GM19452 (cell line): ENCODE results near the gene RC3H2.
"Not testable (repeated sequence)": the region's sequence is repeated elsewhere in the genome, so short reads cannot be mapped to it uniquely, and the experiment has no call there.

Experiments
- ATAC-seq: cut with Tn5 transposase; IDR thresholded peaks from one replicate; pipeline ENCODE4 v1.9.1; 2021; ENCODE audit not compliant: unreplicated experiment

Gene RC3H2

GRCh38 chr9:122845116-122845515 lies 60.0 kb downstream of the RC3H2 start:
- no peak for ATAC-seq

GRCh38 chr9:122844137-122844536 lies 61.0 kb downstream of the RC3H2 start:
- no peak for ATAC-seq

GRCh38 chr9:122841501-122841900 lies 63.7 kb downstream of the RC3H2 start:
- no peak for ATAC-seq

GRCh38 chr9:122838441-122838840 lies 66.7 kb downstream of the RC3H2 start:
- not testable (repeated sequence) for ATAC-seq

GRCh38 chr9:122837266-122837850 lies 67.8 kb downstream of the RC3H2 start:
- ATAC-seq, result no peak

- ATAC-seq, result no peak
Observed at GRCh38 chr9:122835313-122835731, 69.8 kb downstream of the RC3H2 start.

GRCh38 chr9:122832194-122832593 lies 73.0 kb downstream of the RC3H2 start:
- ATAC-seq, result no peak

GRCh38 chr9:122828965-122829284 lies 76.2 kb downstream of the RC3H2 start:
- ATAC-seq, result not testable (repeated sequence)

GRCh38 chr9:122827761-122828093 lies 77.4 kb downstream of the RC3H2 start:
- ATAC-seq, result peak; percentile 31

- no peak for ATAC-seq
Observed at GRCh38 chr9:122822938-122823337, 82.2 kb downstream of the RC3H2 start.

GRCh38 chr9:122822056-122822455 lies 83.1 kb downstream of the RC3H2 start:
- ATAC-seq, result no peak

- ATAC-seq, result no peak
Observed at GRCh38 chr9:122821278-122821943, 83.7 kb downstream of the RC3H2 start.

- ATAC-seq, result no peak
Observed at GRCh38 chr9:122820490-122820845, 84.7 kb downstream of the RC3H2 start.

GRCh38 chr9:122819791-122820489 lies 85.2 kb downstream of the RC3H2 start:
- ATAC-seq, result no peak

- ATAC-seq, result no peak
Observed at GRCh38 chr9:122819326-122819725, 85.8 kb downstream of the RC3H2 start.

- peak; percentile 59 for ATAC-seq
Observed at GRCh38 chr9:122816163-122816867, 88.8 kb downstream of the RC3H2 start.

- ATAC-seq, result no peak
Observed at GRCh38 chr9:122815544-122815943, 89.6 kb downstream of the RC3H2 start.

GRCh38 chr9:122814545-122814944 lies 90.6 kb downstream of the RC3H2 start:
- no peak for ATAC-seq

- no peak for ATAC-seq
Observed at GRCh38 chr9:122812736-122813135, 92.4 kb downstream of the RC3H2 start.

GRCh38 chr9:122810306-122810946 lies 94.7 kb downstream of the RC3H2 start:
- ATAC-seq, result peak; percentile 87

- ATAC-seq, result not testable (repeated sequence)
Observed at GRCh38 chr9:122809261-122809660, 95.9 kb downstream of the RC3H2 start.
